Kidney glomerular epithelial cell (primary cell): ENCODE measurements around the gene UROC1.

ENCODE experiments used
- DNase-seq: peaks from one replicate; lab custom pipeline; 2025; lab: John Stamatoyannopoulos, UW

The UROC1 gene

DNA sequence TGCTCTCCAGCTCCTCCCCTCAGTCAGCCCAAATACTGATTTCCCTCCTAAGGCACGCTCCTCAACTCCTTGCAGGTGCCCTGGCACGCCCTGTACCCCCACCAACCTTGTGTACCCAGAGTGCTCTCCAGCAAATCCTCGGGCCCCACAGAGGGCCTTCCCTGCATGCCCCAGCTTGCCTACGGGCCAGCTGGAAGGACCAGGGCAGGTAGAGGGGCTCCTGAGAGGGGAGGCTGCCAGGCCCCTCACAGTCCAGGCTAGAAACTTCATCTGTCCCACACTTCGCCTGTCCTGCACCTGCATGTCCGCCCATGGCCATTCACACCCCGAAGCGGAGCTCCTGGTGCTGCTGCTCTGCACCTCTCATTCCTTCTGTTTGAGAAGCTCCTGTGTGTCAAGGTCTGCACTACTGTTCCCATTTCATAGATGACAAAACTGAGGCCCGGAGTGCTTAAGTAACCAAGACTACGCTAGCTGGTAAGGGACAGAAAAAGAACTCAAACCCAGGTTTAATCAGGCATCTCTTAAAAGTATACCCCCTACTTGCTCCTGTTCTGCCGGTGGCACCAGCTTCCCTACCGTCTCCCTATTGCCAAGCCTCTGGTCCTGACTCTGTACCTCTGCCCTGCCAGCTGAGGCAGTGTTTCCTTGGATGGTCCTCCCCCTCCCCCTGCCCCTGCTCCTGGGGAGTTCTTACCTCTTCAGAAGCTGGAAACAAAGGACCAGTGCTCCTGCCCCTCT is 77.4 kb downstream of the UROC1 start:
- no peak for DNase-seq

DNA sequence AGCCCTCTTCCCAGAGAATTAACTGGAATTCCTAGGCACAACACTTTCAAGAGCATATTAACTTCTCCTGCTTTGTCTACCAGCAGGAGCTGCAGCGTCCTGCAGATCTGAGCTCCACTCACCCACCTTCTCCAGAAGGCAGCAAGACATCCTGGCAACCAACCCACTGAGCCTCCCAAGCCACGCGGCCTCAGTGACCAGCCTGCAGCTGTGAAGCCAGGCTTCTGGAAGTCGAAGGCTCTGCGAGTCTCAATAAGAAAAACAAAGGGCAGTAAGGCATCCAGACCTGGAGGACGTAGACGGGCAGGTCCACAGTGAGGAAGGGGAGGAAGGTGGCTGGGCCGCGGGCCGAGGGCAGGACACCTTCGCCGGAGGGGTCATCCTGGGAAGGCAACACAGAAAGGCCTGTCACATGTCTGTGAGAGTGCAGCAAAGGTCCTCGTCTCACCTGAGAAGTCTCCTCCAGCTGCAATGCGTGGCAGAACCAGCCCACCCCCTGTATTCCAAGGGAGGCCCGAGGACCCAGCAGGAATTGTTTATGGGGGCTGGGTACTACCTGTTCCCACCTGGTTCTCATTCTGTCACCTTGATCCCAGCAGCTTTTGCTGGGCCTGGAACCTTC is 78.1 kb downstream of the UROC1 start:
- DNase-seq = no peak

DNA sequence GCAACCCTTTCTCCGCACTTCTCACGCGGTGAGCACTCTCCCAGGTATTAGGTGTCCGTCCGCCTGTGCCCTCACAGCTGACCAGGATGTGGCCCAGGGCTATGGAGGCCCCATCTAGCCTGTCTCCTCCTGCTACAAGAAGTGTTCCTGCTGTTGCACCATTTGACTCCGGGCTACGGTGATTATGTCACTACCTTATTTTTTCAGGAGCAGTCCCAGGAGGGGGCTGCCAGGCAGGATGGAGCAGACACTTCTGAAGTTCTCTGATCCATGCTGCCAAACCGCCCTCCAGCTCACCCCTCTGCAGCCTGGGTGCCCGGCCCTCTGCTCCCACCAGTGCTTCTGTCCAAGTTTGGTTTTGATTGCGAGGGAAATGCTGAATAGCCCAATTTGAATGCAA is 78.8 kb downstream of the UROC1 start:
- no peak for DNase-seq

DNA sequence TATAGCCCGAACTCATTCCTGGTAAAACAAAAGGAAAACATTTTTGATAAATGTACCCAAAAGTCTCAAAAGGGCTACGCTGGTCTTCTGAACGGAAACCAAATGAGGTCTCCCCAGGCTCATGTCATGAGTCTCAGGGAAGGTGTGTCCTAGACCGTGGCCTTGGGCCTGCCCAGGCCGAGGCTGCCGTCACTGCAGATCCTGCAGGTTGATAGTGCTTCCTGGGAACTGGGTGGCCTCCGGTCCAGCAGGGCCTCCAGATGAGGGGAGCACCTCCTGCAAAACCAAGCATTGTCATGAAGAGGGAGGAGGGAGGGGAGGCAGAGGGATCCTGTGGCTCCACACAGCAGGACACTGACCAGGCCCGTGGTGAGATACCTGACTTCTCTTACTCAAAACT is 79.4 kb downstream of the UROC1 start:
- DNase-seq = no peak

GRCh38 chr3:126436826-126437717 is 80.5 kb downstream of the UROC1 start:
- no peak for DNase-seq

DNA sequence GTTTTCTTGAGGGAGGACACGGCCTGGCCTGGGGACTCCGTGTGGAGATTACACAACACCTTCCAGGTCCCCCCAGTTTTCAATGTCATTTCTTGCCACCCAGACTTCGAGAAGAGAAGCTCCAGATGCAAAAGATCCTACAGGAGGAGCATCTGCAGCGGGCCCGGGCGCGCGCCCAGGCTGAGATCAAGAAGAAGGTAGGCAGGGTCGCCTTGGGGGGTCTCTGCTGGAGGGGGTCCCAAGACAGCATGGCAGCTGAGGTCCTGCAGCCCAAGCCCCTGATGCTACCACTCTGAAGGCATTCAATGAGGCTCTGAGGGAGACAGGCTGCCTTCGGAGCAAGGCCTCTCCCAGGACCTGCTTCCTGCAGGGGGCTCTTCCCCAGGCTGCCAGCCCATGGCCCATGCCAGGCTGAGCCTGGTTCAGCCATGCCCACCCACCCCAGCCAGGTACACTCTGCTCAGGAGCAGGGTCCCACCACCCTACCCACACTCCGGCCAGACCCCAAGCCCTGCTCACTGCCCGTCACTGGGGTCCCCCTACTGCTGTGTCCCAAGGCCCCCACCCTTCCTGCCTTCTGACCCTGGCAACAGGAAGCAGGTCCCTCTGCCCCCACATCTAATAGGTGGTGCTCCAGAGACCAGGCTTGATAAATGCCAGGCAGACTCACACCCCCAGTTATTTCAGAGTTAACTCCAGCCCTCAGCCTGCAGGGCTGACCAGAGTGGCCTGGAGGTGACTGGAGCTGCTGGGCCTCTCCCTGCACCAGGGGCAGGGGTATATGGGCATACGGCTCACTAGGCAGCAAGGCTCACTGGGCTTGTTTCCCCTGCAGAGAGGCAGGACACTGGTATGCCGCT is 81.9 kb downstream of the UROC1 start:
- DNase-seq = no peak

GRCh38 chr3:126434931-126435411 is 82.6 kb downstream of the UROC1 start:
- no peak for DNase-seq

GRCh38 chr3:126434264-126434590 is 83.3 kb downstream of the UROC1 start:
- DNase-seq = no peak

DNA sequence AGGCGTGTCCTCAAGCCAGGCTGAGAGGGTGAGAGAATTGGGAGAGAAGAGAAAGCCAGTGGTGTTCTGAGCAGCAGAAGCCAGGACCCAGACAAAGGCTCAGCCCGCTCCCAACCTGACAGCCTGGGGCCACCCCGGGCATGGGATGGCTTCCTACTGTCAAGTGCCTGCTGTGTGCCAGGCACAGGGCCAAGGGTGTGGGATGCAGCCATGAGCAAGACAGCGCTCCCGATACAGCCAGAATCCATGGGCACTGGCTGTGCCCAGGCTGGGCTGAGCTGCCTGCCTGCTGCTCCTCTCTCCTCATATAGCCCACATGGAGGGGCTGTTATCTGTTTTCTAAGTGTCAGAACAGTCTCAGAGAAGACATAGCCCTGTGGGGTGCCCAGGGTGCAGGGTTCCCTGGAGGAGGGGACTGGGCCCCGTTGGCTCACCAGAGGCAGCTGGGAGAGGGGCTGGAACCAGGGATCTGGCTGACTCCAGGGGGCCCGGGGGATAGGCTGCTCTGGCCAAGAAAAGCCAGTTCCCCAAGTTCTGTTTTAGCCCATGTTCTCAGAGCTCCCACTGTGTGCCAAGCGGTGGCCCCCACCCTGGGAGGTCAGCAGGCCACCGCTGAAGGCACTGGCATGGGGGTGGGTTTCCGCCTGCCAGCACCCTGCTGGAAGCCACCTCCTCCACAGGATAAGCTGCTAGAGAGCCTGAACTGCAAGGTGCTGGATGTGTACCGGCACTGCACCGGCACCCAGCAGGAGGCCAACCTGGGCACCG is 83.9 kb downstream of the UROC1 start:
- DNase-seq = no peak

GRCh38 chr3:126433105-126433430 is 84.5 kb downstream of the UROC1 start:
- DNase-seq = no peak

DNA sequence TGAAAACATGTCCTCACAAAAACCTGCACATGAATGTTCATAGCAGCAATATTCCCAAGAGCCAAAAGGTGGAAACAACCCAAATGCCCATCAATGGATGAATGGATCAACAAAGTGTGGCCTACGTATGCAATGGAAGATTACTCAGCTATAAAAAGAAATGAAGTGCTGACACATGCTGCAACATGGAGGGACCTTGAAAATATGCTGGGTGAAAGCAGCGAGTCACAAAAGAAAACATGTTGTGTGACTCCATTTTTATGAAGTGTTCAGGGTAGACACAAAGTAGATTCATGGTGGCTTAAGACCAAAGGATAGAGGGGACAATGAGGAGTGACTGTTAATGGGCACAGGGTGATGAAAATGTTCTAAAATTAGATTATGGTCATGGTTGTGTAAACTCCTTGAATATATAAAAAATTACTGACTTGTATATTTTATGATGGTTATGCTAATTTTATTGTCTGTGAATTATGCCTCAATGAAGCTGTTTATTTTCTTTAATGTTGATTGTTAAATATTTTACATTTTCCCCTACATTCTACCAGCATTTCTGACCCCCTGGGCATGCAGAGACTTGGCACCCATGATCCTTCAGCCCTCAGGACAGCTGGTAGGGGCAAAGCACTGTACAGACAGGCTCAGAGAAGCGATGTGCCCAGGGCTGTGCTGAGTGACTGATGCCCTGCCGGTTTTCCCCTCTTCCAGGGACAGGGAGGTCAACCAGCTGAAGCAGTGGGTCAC is 85.0 kb downstream of the UROC1 start:
- no peak for DNase-seq
